ENCODE measurements around the gene CLPSL2.

DNA sequence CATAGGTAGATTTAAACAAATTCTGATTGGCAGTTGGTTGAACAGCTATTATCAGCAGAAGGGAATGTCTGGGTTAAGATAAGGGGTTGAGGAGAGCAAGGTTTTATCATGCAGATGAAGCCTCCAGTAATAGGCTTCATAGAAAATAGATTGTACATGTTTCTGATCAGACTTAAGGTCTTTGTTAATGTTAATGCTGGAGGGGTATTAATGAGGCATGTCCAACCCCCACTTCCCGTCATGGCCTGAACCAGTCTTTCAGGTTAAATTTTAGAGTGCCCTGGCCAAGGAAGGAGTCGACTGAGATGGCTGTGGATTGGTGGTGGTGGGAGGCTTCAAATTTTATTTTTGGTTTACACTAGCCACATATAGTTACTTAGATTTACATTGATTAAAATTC lies 7.8 kb downstream of the CLPSL2 start:
- TF ChIP-seq POLR2A (IDR thresholded peaks at IDR 0.05; ENCODE audit: low read depth, low read length) (no peak), POLR2AphosphoS5 (IDR thresholded peaks at IDR 0.05; ENCODE audit: low read depth, low read length) (no peak)

All from GM12892 (cell line).